Common myeloid progenitor, CD34-positive (primary cell): Measurements from ENCODE around the gene NDNF.

Experiments
- CTCF ChIA-PET: fragments of 350-600 bp; sonication (Branson Sonifier 250); formaldehyde crosslinking; loops from one replicate; lab custom pipeline; 2021; ENCODE audit warnings: antibody characterized with exemption; lab: Charles Lee
- POLR2A ChIA-PET: fragments of 350-600 bp; sonication (Branson Sonifier 250); formaldehyde crosslinking; loops from one replicate; lab custom pipeline; 2021; ENCODE audit warnings: antibody characterized with exemption; lab: Charles Lee
- DNase-seq, 3 donors: peaks; one replicate each; pipeline versions ENCODE4 v3.0.0 to v3.0.0-alpha.2; 2013
- H3K27ac ChIP-seq, 2 experiments: 1 replicate in 1 of 2; 2 replicates in 1 of 2; pipeline ENCODE4 v1.7.0; 2013; ENCODE audit warnings: inconsistent platforms in 2 of 2, low read length in 2 of 2, mild to moderate bottlenecking in 2 of 2, low read depth in 1 of 2, moderate library complexity in 1 of 2; ENCODE audit not compliant: severe bottlenecking in 2 of 2, insufficient read depth in 1 of 2, poor library complexity in 1 of 2
- H3K27me3 ChIP-seq, 5 experiments: replicated peaks in 2 of 5; 1 replicate in 3 of 5; 2 replicates in 2 of 5; pipeline versions ENCODE4 v1.6.1 to v1.7.0; 2013; ENCODE audit warnings: low read length in 4 of 5, mild to moderate bottlenecking in 2 of 5, moderate library complexity in 2 of 5, inconsistent platforms in 1 of 5; ENCODE audit not compliant: insufficient read depth in 5 of 5, control insufficient read depth in 4 of 5
- H3K36me3 ChIP-seq, 4 experiments: 1 replicate in 2 of 4; 2 replicates in 2 of 4; pipeline versions ENCODE4 v1.6.1 to v1.7.0; 2013; ENCODE audit warnings: low read length in 3 of 4, control low read depth in 1 of 4, mild to moderate bottlenecking in 1 of 4; ENCODE audit not compliant: control insufficient read depth in 4 of 4, insufficient read depth in 4 of 4
- H3K4me1 ChIP-seq, 4 experiments: 1 replicate in 3 of 4; 2 replicates in 1 of 4; pipeline versions ENCODE4 v1.6.1 to v1.7.1; 2013; ENCODE audit warnings: low read length in 3 of 4, mild to moderate bottlenecking in 3 of 4, control low read depth in 1 of 4, inconsistent platforms in 1 of 4, moderate library complexity in 1 of 4; ENCODE audit not compliant: control insufficient read depth in 4 of 4, insufficient read depth in 4 of 4; ENCODE audit errors: control extremely low read depth in 1 of 4
- H3K4me3 ChIP-seq, 7 experiments: 1 replicate in 4 of 7; 2 replicates in 3 of 7; pipeline versions ENCODE4 v1.5.1 to v1.7.0; 2013; ENCODE audit warnings: mild to moderate bottlenecking in 7 of 7, low read length in 6 of 7, moderate library complexity in 6 of 7, inconsistent platforms in 2 of 7, low read depth in 2 of 7, control low read depth in 1 of 7; ENCODE audit not compliant: insufficient read depth in 4 of 7, control insufficient read depth in 1 of 7; ENCODE audit errors: extremely low read depth in 1 of 7
- H3K9me3 ChIP-seq, 5 experiments: 1 replicate in 4 of 5; 2 replicates in 1 of 5; pipeline versions ENCODE4 v1.6.1 to v1.7.1; 2013; ENCODE audit warnings: low read length in 4 of 5, mild to moderate bottlenecking in 2 of 5, inconsistent platforms in 1 of 5, low read depth in 1 of 5, moderate library complexity in 1 of 5; ENCODE audit not compliant: control insufficient read depth in 4 of 5, insufficient read depth in 2 of 5; ENCODE audit errors: control extremely low read depth in 1 of 5
- WGBS: methylation state at CpG from one replicate; pipeline ENCODE4 v1.1.5; 2013; ENCODE audit not compliant: insufficient coverage; 5-methylcytosine and 5-hydroxymethylcytosine counted together

The NDNF gene

DNA sequence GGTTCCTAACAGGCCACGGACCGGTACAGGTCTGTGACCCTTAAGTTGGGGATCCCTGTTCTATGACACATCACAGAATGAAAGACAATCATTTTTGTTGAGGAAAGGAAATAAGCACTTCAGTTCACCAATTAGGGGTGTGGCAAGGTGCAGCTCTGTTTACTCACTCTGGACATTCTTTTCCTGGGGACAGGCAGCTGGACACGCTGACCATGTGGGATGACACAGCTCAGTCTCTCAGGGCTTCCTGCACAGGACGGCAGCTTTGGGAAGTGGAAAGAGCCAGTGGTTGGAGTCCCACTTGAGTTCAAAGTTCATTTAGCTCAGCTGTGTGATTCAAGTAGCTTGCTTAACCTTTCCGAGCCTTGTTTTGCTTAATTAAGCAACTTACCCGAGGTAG is 55.7 kb downstream of the NDNF start:
- 100% methylated on average over 5 of the region's 6 CpGs for WGBS
- ChIA-PET CTCF (no interaction called here), POLR2A (no interaction called here)
- H3K27ac ChIP-seq = no peak overlapping the region
- H3K4me3 ChIP-seq = no peak overlapping the region
- H3K27me3 ChIP-seq = no peaks in the 10 kb centered on the region
- DNase-seq = no peak
- peaks cover 0 to 3% (median 0%) of the 10 kb centered on the region in 4 experiments for H3K4me1 ChIP-seq
- H3K9me3 ChIP-seq = peaks cover 0 to 2% (median 0%) of the 10 kb centered on the region in 5 experiments
- H3K36me3 ChIP-seq = no peaks in the 10 kb centered on the region

DNA sequence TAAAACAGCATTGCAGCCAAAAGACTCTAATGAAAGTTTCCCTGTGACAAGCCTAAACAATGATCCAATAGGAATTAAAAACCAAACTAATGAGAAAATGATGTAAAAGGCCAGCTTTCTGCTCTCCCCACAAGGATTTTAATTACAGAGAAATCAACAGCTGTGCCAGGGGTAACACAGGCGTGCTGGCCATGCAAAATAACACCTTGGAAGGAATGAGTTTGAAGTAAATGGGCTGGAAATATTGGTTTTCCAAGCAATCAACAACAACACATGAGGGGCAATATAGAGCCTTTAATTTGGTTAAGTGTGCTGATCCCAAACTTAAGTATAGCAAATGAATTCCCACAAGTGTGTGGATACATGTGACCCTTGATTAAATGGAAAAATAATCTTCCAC is 56.9 kb downstream of the NDNF start:
- DNase-seq = no peak
- Histone ChIP-seq H3K27ac (no peak overlapping the region), H3K4me1 (peaks cover 0 to 3% (median 0%) of the 10 kb centered on the region in 4 experiments), H3K4me3 (no peak overlapping the region), H3K9me3 (peaks cover 0 to 2% (median 0%) of the 10 kb centered on the region in 5 experiments), H3K36me3 (no peaks in the 10 kb centered on the region), H3K27me3 (no peaks in the 10 kb centered on the region)
- ChIA-PET CTCF (interaction anchor here (0.5 kb wide), 1 partner anchor 22 kb away, joined by 3 read pairs; no protein-coding TSS in a partner anchor), POLR2A (no interaction called here)
- no CpG with 5 or more reads among the region's 1 CpG for WGBS

DNA sequence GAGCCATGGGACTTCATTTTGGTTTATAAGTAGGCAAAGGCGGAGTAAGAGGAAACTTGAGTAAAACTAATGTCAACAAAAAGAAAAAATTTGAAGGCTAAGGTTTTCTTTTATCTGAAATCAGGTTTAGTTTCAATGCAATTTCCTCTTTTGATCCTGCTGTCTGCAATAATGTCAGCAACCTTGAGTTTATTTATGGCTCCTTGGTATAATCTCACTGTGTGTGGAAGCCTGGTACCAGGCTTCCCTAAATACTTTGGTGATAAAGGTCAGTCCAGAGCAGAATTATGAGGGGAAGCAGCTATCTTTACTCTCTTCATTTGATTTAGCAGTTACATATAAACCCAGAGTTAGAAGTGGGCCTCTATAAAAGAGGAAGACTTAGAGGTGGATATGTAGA is 57.8 kb downstream of the NDNF start:
- no peak for DNase-seq
- ChIA-PET CTCF (no interaction called here), POLR2A (no interaction called here)
- no peak overlapping the region for H3K4me3 ChIP-seq
- H3K36me3 ChIP-seq = no peaks in the 10 kb centered on the region
- WGBS = 63% methylated on average over 1 of the region's 1 CpG
- no peaks in the 10 kb centered on the region for H3K27me3 ChIP-seq
- H3K9me3 ChIP-seq = peaks cover 0 to 2% (median 0%) of the 10 kb centered on the region in 5 experiments
- no peak overlapping the region for H3K27ac ChIP-seq
- peaks cover 0 to 3% (median 0%) of the 10 kb centered on the region in 4 experiments for H3K4me1 ChIP-seq

DNA sequence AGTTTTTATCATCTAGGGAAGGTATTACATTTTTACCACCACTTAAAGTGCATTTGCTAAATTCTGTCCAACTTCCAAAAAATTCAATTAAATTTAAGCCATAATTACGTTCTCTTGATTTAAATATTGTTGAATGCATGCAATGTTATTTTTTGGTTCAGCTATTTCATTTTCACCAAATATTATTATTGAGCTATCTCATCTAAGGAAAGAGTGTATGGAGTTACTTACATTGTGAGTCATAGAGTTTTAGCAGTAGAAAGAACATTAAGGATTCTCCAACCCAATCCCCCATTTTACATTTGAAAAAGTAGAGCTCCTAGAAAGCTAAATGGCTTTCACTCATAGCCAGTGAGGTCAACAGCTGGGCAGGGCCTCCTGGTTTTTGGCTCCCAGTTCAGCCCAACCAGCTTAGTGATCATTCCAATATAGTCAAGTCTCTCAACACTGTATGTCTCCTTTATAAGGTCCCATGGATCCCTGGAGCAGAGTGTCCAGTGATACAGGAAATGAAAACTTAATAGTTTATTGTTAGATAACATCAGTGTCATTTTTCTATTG is 60.5 kb downstream of the NDNF start:
- POLR2A ChIA-PET = no interaction called here
- H3K4me1 ChIP-seq = peaks cover 0 to 3% (median 0%) of the 10 kb centered on the region in 4 experiments
- H3K27ac ChIP-seq = no peak overlapping the region
- WGBS = no CpG with 5 or more reads among the region's 1 CpG
- no peaks in the 10 kb centered on the region for H3K36me3 ChIP-seq
- H3K4me3 ChIP-seq = no peak overlapping the region
- H3K27me3 ChIP-seq = no peaks in the 10 kb centered on the region
- DNase-seq = no peak
- peaks cover 0 to 2% (median 0%) of the 10 kb centered on the region in 5 experiments for H3K9me3 ChIP-seq
- CTCF ChIA-PET = no interaction called here

DNA sequence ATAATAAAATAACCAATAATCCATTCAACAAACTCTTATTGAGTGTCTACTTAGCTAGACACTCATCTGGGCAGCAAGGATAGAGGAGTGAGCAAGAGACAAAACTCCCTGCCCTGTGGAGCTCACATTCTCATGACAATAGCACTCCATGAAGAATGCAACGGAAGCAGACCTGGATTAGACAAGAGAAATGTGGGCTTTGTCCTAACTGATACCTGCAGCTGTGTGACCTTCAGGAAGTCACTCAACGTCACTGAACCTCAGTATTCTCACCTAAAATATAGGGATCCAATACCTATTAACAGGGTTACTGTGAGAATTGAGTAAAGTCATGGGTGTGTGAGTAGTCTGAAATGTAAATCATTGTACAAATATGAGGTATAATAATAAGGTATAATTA is 61.2 kb downstream of the NDNF start:
- H3K4me3 ChIP-seq = no peak overlapping the region
- no peak overlapping the region for H3K27ac ChIP-seq
- H3K4me1 ChIP-seq = peaks cover 0 to 3% (median 0%) of the 10 kb centered on the region in 4 experiments
- no CpG with 5 or more reads among the region's 2 CpGs for whole genome bisulfite sequencing
- POLR2A ChIA-PET = no interaction called here
- CTCF ChIA-PET = interaction anchor here (0.6 kb wide), 1 partner anchor 13 kb away, joined by 3 read pairs; no protein-coding TSS in a partner anchor
- DNase-seq = no peak
- no peaks in the 10 kb centered on the region for H3K36me3 ChIP-seq
- H3K27me3 ChIP-seq = no peaks in the 10 kb centered on the region
- H3K9me3 ChIP-seq = peaks cover 0 to 2% (median 0%) of the 10 kb centered on the region in 5 experiments

DNA sequence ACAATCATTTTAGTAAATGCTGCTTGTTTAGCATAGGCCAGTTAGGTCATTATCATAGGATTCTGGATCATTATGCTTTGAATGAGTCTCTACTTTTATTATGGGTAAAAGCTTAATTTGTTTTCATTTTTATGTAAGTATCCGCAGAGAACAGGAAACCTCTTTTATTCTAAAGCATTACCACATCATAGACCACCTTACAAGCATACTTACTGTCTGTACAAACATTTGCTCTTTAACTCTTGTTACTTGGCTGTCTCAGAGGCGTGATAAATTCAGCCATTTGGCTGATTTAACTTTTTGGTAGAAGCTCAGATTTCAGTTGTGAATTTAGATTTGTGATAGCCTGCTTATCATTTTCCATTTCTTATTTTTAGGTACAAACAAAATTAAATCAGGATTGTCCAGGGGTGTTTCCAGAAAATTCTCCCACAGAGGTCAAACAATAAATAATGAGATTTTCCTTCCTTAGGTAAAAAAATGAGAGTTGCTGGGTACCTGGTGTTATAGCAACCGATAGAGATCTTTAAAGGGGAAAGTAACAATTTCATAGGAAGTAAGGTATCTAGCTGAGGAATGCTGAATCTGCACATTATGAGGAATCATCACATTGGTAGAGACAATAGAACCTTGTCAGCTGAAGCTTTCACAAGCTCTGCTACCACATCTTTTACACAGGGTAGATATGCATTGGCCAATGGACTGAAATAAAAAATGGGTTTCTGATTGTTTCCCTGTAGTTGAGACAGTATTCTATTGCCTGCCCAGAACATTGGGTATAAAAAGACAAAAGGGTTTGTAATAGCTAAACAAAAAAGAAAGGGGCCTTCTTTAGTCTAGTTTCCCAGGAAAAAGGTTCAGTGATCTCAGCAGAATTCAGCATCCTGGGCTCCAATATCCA is 62.5 kb downstream of the NDNF start:
- H3K27me3 ChIP-seq = no peaks in the 10 kb centered on the region
- no peaks in the 10 kb centered on the region for H3K36me3 ChIP-seq
- H3K9me3 ChIP-seq = peaks cover 0 to 2% (median 0%) of the 10 kb centered on the region in 5 experiments
- no peak overlapping the region for H3K27ac ChIP-seq
- CTCF ChIA-PET = interaction anchor here (1.1 kb wide), 1 partner anchor 16 kb away, joined by 5 read pairs; no protein-coding TSS in a partner anchor
- POLR2A ChIA-PET = no interaction called here
- DNase-seq = no peak
- no CpG with 5 or more reads among the region's 3 CpGs for WGBS
- H3K4me1 ChIP-seq = peaks cover 0 to 3% (median 0%) of the 10 kb centered on the region in 4 experiments
- H3K4me3 ChIP-seq = no peak overlapping the region

DNA sequence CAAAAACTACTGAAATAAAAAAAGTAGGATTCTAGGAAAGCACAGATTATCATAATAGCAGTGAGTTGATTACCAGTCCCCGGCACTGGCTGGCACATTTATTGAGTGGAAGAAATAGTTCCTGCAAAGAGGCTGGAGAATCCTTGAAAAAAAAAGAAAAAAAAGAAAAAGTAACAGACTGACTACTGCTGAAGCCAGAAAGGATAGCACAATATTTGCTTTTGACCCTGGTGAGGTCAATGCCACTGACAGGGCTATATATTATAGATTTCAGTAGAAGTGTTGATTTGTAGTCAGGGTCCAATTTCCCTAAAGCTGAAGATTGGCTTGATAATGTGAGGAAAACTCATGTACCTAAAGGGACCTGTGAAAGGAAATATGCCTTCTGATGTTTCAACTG is 64.7 kb downstream of the NDNF start:
- Histone ChIP-seq H3K4me3 (no peak overlapping the region), H3K36me3 (no peaks in the 10 kb centered on the region), H3K27ac (no peak overlapping the region), H3K27me3 (no peaks in the 10 kb centered on the region), H3K9me3 (peaks cover 0 to 3% (median 1%) of the 10 kb centered on the region in 5 experiments), H3K4me1 (no peaks in the 10 kb centered on the region)
- 0% methylated on average over 1 of the region's 1 CpG for WGBS
- no peak for DNase-seq
- CTCF ChIA-PET = no interaction called here
- POLR2A ChIA-PET = no interaction called here
